Fibroblast of lung (primary cell): ENCODE data around the gene TMEM135.

Source experiments
- CTCF ChIP-seq, 2 donors: IDR thresholded peaks in 1 of 2; conservative IDR thresholded peaks in 1 of 2; 1 replicate in 1 of 2; 2 replicates in 1 of 2; pipeline ENCODE4 v1.5.1; 2011 to 2012; ENCODE audit warnings: low read length in 2 of 2, control low read depth in 1 of 2, inconsistent platforms in 1 of 2, low read depth in 1 of 2, mild to moderate bottlenecking in 1 of 2
- EZH2 ChIP-seq: IDR thresholded peaks from 2 replicates; pipeline ENCODE4 v1.5.1; 2012; ENCODE audit warnings: low read length, control low read depth, mild to moderate bottlenecking; ENCODE audit errors: missing control alignments

GRCh38 chr11:87320123-87320522 lies 282.4 kb downstream of the TMEM135 start:
- TF ChIP-seq CTCF (conservative IDR thresholded peaks at IDR 0.05 in 1 of 2, IDR thresholded peaks at IDR 0.05 in 1 of 2; ENCODE audit: low read depth in 1 of 2, low read length in 2 of 2) (no peak), EZH2 (no peak)
